ENCODE data around the gene CTNNBL1.
"Not testable (repeated sequence)": the region's sequence is repeated elsewhere in the genome, so short reads cannot be mapped to it uniquely, and the experiment has no call there.

The CTNNBL1 gene

GRCh38 chr20:37651932-37652331 is 41.9 kb upstream of the CTNNBL1 start:
- TF ChIP-seq CTCF (IDR thresholded peaks at IDR 0.05; ENCODE audit: borderline replicate concordance, control extremely low read depth, extremely low read depth, insufficient read depth, missing control alignments), result peak; percentile 18
- DNase-seq (ENCODE audit: low spot score), result peak; percentile 35
- in situ Hi-C loops (cut with MboI; ENCODE audit: low sequenced_read_pairs, unreplicated experiment), result no loop called here

- in situ Hi-C loops (cut with MboI; ENCODE audit: low sequenced_read_pairs, unreplicated experiment), result no loop called here
- no peak for DNase-seq (ENCODE audit: low spot score)
- no peak for TF ChIP-seq CTCF (IDR thresholded peaks at IDR 0.05; ENCODE audit: borderline replicate concordance, control extremely low read depth, extremely low read depth, insufficient read depth, missing control alignments)
These were observed 36.9 kb upstream of the CTNNBL1 start for GRCh38 chr20:37656945-37657344.

- in situ Hi-C loops (cut with MboI; ENCODE audit: low sequenced_read_pairs, unreplicated experiment), result no loop called here
- no peak for DNase-seq (ENCODE audit: low spot score)
- no peak for TF ChIP-seq CTCF (IDR thresholded peaks at IDR 0.05; ENCODE audit: borderline replicate concordance, control extremely low read depth, extremely low read depth, insufficient read depth, missing control alignments)
These were observed 35.7 kb upstream of the CTNNBL1 start for GRCh38 chr20:37657924-37658804.

GRCh38 chr20:37661519-37661918 is 32.3 kb upstream of the CTNNBL1 start:
- in situ Hi-C loops (cut with MboI; ENCODE audit: low sequenced_read_pairs, unreplicated experiment), result no loop called here
- DNase-seq (ENCODE audit: low spot score), result no peak
- no peak for TF ChIP-seq CTCF (IDR thresholded peaks at IDR 0.05; ENCODE audit: borderline replicate concordance, control extremely low read depth, extremely low read depth, insufficient read depth, missing control alignments)

- in situ Hi-C loops (cut with MboI; ENCODE audit: low sequenced_read_pairs, unreplicated experiment), result no loop called here
- TF ChIP-seq CTCF (IDR thresholded peaks at IDR 0.05; ENCODE audit: borderline replicate concordance, control extremely low read depth, extremely low read depth, insufficient read depth, missing control alignments), result no peak
- DNase-seq (ENCODE audit: low spot score), result no peak
These were observed 31.5 kb upstream of the CTNNBL1 start for GRCh38 chr20:37662308-37662707.

GRCh38 chr20:37664595-37664994 is 29.2 kb upstream of the CTNNBL1 start:
- DNase-seq (ENCODE audit: low spot score); in situ Hi-C loops (cut with MboI; ENCODE audit: low sequenced_read_pairs, unreplicated experiment): not testable (repeated sequence)

- in situ Hi-C loops (cut with MboI; ENCODE audit: low sequenced_read_pairs, unreplicated experiment), result no loop called here
- DNase-seq (ENCODE audit: low spot score), result no peak
- TF ChIP-seq CTCF (IDR thresholded peaks at IDR 0.05; ENCODE audit: borderline replicate concordance, control extremely low read depth, extremely low read depth, insufficient read depth, missing control alignments), result no peak
These were observed 25.7 kb upstream of the CTNNBL1 start for GRCh38 chr20:37668166-37668565.

Data from GM13976 (cell line).